GM12875 (cell line): ENCODE results near the gene GUK1.

Source experiments
- H3K4me3 ChIP-seq: one replicate; pipeline ENCODE4 v1.5.1; 2011; ENCODE audit warnings: low read depth, low read length, control low read depth
- CTCF ChIP-seq: IDR thresholded peaks from 2 replicates; pipeline ENCODE4 v1.5.1; 2011; ENCODE audit warnings: low read depth, mild to moderate bottlenecking, control low read depth, inconsistent platforms, low read length, moderate library complexity, borderline replicate concordance; ENCODE audit not compliant: insufficient read depth

GUK1 gene

GRCh38 chr1:228120351-228120750 lies 19.7 kb upstream of the GUK1 start:
- no peak for TF ChIP-seq CTCF
- no peak overlapping the region for H3K4me3 ChIP-seq

- no peak overlapping the region for H3K4me3 ChIP-seq
- TF ChIP-seq CTCF: no peak
Measured at GRCh38 chr1:228120857-228121489, 19.1 kb upstream of the GUK1 start.

GRCh38 chr1:228122921-228123441 lies 17.1 kb upstream of the GUK1 start:
- H3K4me3 ChIP-seq: no peak overlapping the region
- no peak for TF ChIP-seq CTCF

- TF ChIP-seq CTCF: no peak
- no peak overlapping the region for H3K4me3 ChIP-seq
Measured at GRCh38 chr1:228123505-228123904, 16.6 kb upstream of the GUK1 start.

- no peak overlapping the region for H3K4me3 ChIP-seq
- TF ChIP-seq CTCF: no peak
Measured at GRCh38 chr1:228125185-228125584, 14.9 kb upstream of the GUK1 start.

- no peak for TF ChIP-seq CTCF
- H3K4me3 ChIP-seq: no peak overlapping the region
Measured at GRCh38 chr1:228131766-228132165, 8.3 kb upstream of the GUK1 start.

GRCh38 chr1:228134591-228134990 lies 5.5 kb upstream of the GUK1 start:
- no peak for TF ChIP-seq CTCF
- H3K4me3 ChIP-seq: no peak overlapping the region
